Measurements from ENCODE around the gene MTMR6.

DNA sequence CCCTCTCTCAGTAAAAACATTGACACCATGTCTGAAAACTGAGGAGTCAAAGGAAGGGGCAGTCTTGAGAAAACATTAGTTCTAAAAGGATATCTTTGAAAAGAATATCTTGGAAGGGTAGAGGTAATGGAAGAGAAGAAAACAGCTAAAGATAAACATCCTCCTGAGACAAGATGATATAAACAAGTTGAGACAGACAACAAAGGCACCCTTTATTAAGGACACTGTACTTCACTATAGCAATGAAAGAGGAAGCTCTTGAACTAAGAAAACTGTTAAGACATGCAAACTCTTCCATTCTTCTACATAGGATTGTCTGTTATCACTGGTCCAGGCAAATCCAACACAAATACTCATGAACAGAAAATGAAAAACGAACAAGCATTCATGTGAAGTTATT, 46.3 kb downstream of the MTMR6 start:
- TF ChIP-seq POLR2AphosphoS5 (IDR thresholded peaks at IDR 0.05; ENCODE audit: low read depth, low read length) (no peak), POLR2A (IDR thresholded peaks at IDR 0.05; ENCODE audit: low read depth, low read length) (no peak), TAF1 (IDR thresholded peaks at IDR 0.05; ENCODE audit: low read depth, low read length) (no peak), SPI1 (IDR thresholded peaks at IDR 0.05; ENCODE audit: low read depth, low read length) (no peak), PAX5 (IDR thresholded peaks at IDR 0.05; ENCODE audit: insufficient read depth, low read length, severe bottlenecking) (no peak)
